H1 (cell line): ENCODE results near the gene MYO16. TPM values are rescaled to one million over a fixed set of nuclear protein-coding genes. Genes with fewer than 3 reads are reported as not detected.

Experiments
- CTCF ChIA-PET: fragments of 300-600 bp; sonication (Branson Sonifier 250); formaldehyde crosslinking; loops from one replicate; lab custom pipeline; 2021; ENCODE audit not compliant: partially characterized antibody; lab: Charles Lee
- POLR2A ChIA-PET: fragments of 300-600 bp; sonication (Branson Sonifier 250); formaldehyde crosslinking; loops from one replicate; lab custom pipeline; 2021; ENCODE audit warnings: inconsistent platforms; ENCODE audit not compliant: partially characterized antibody; lab: Charles Lee
- DNase-seq, 2 experiments: peaks; one replicate each; pipeline versions ENCODE4 v3.0.0 to v3.0.0-alpha.2; 2010 to 2022; ENCODE audit warnings: low spot score in 2 of 2, low read depth in 1 of 2, mixed read lengths in 1 of 2
- FAIRE-seq: peaks from 2 replicates; lab custom pipeline; 2011; peaks lifted over from hg19 to GRCh38; lab: Jason Lieb, UNC
- H2AFZ ChIP-seq: 2 replicates; pipeline ENCODE4 v1.8.1; 2012; ENCODE audit warnings: low read length, inconsistent platforms
- H2AK5ac ChIP-seq: 2 replicates; pipeline ENCODE4 v1.6.1; 2013; ENCODE audit warnings: low read depth, low read length
- H2BK120ac ChIP-seq: replicated peaks from 2 replicates; pipeline ENCODE3; 2013; ENCODE audit warnings: low read depth, low read length, inconsistent platforms
- H2BK12ac ChIP-seq: 2 replicates; pipeline ENCODE4 v1.6.1; 2013; ENCODE audit warnings: low read depth, low read length
- H2BK15ac ChIP-seq: 2 replicates; pipeline ENCODE4 v1.6.1; 2013; ENCODE audit warnings: low read length
- H2BK20ac ChIP-seq: 2 replicates; pipeline ENCODE4 v1.6.1; 2013; ENCODE audit warnings: low read length
- H2BK5ac ChIP-seq: 2 replicates; pipeline ENCODE4 v1.6.1; 2013; ENCODE audit warnings: low read depth, low read length
- H3K14ac ChIP-seq: 2 replicates; pipeline ENCODE4 v1.6.1; 2013; ENCODE audit warnings: inconsistent platforms; ENCODE audit not compliant: insufficient read length
- H3K18ac ChIP-seq: 2 replicates; pipeline ENCODE4 v1.6.1; 2013; ENCODE audit warnings: low read length; ENCODE audit errors: extremely low read depth
- H3K23ac ChIP-seq: 2 replicates; pipeline ENCODE4 v1.6.1; 2013; ENCODE audit warnings: inconsistent platforms; ENCODE audit not compliant: insufficient read length
- H3K23me2 ChIP-seq: 2 replicates; pipeline ENCODE4 v1.6.1; 2013; ENCODE audit warnings: low read depth, low read length
- H3K27ac ChIP-seq: 2 replicates; pipeline ENCODE4 v1.6.1; 2011; ENCODE audit warnings: low read depth, low read length, inconsistent platforms
- H3K27me3 ChIP-seq, 4 experiments: replicated peaks in 1 of 4; 1 replicate in 1 of 4; 2 replicates in 3 of 4; pipeline versions ENCODE4 v1.6.1 to v1.8.1; 2011 to 2013; ENCODE audit warnings: low read length in 3 of 4, mild to moderate bottlenecking in 3 of 4, inconsistent platforms in 2 of 4, mixed read lengths in 2 of 4, moderate library complexity in 1 of 4; ENCODE audit not compliant: control insufficient read depth in 3 of 4, insufficient read depth in 3 of 4; ENCODE audit errors: extremely low read depth in 1 of 4
- H3K36me3 ChIP-seq, 4 experiments: 2 replicates each; pipeline versions ENCODE4 v1.6.1 to v1.8.1; 2011 to 2013; ENCODE audit warnings: mild to moderate bottlenecking in 4 of 4, low read length in 3 of 4, moderate library complexity in 2 of 4, control low read depth in 1 of 4, inconsistent platforms in 1 of 4; ENCODE audit not compliant: insufficient read depth in 4 of 4, control insufficient read depth in 2 of 4
- H3K4ac ChIP-seq: replicated peaks from 2 replicates; pipeline ENCODE3; 2013; ENCODE audit warnings: low read length, low read depth, mixed read lengths, inconsistent platforms; ENCODE audit not compliant: insufficient read length
- H3K4me1 ChIP-seq, 4 experiments: replicated peaks in 1 of 4; 1 replicate in 1 of 4; 2 replicates in 3 of 4; pipeline versions ENCODE4 v1.6.1 to v1.8.1; 2011 to 2013; ENCODE audit warnings: low read length in 3 of 4, inconsistent platforms in 2 of 4, mixed read lengths in 1 of 4; ENCODE audit not compliant: insufficient read depth in 4 of 4, control insufficient read depth in 3 of 4
- H3K4me2 ChIP-seq, 2 experiments: 2 replicates each; pipeline versions ENCODE4 v1.6.1 to v1.8.1; 2011 to 2013; ENCODE audit warnings: low read depth in 2 of 2, low read length in 2 of 2, control low read depth in 1 of 2, inconsistent platforms in 1 of 2, mild to moderate bottlenecking in 1 of 2; ENCODE audit not compliant: insufficient read depth in 1 of 2
- H3K4me3 ChIP-seq, 4 experiments: fragments of 200-600, 300-600 bp in 1 of 4; sonication (generic), shearing (Covaris generic), sonication (Bioruptor Twin) in 1 of 4; 2 replicates each; pipeline versions ENCODE4 v1.5.1 to v1.8.1; 2011 to 2016; ENCODE audit warnings: low read length in 4 of 4, low read depth in 3 of 4, control low read depth in 2 of 4, inconsistent platforms in 2 of 4, mild to moderate bottlenecking in 2 of 4, mixed read lengths in 1 of 4, moderate library complexity in 1 of 4; ENCODE audit not compliant: insufficient read depth in 2 of 4; ENCODE audit errors: extremely low read depth in 1 of 4
- H3K56ac ChIP-seq: replicated peaks from 2 replicates; pipeline ENCODE3; 2013; ENCODE audit warnings: low read depth, mild to moderate bottlenecking, mixed read lengths, low read length, inconsistent platforms; ENCODE audit not compliant: insufficient read length
- H3K79me1 ChIP-seq: 2 replicates; pipeline ENCODE4 v1.6.1; 2013; ENCODE audit warnings: low read depth, low read length, control low read depth
- H3K79me2 ChIP-seq, 2 experiments: 2 replicates each; pipeline versions ENCODE4 v1.6.1 to v1.8.1; 2012 to 2013; ENCODE audit warnings: low read length in 2 of 2, mild to moderate bottlenecking in 2 of 2, inconsistent platforms in 1 of 2; ENCODE audit not compliant: insufficient read depth in 2 of 2, control insufficient read depth in 1 of 2
- H3K9ac ChIP-seq, 4 experiments: replicated peaks in 1 of 4; 1 replicate in 1 of 4; 2 replicates in 3 of 4; pipeline versions ENCODE4 v1.6.1 to v1.8.1; 2011 to 2013; ENCODE audit warnings: low read depth in 3 of 4, low read length in 3 of 4, control low read depth in 2 of 4, mild to moderate bottlenecking in 2 of 4, moderate library complexity in 2 of 4, inconsistent platforms in 1 of 4; ENCODE audit errors: extremely low read depth in 1 of 4
- H3K9me3 ChIP-seq, 2 experiments: 2 replicates each; pipeline versions ENCODE4 v1.6.1 to v1.8.1; 2012 to 2013; ENCODE audit warnings: mild to moderate bottlenecking in 2 of 2, moderate library complexity in 2 of 2, control low read depth in 1 of 2, inconsistent platforms in 1 of 2, low read depth in 1 of 2, low read length in 1 of 2, mixed read lengths in 1 of 2; ENCODE audit not compliant: insufficient read depth in 2 of 2
- H4K20me1 ChIP-seq, 2 experiments: replicated peaks in 1 of 2; 2 replicates each; pipeline versions ENCODE3 to v1.8.1; 2011 to 2013; ENCODE audit warnings: inconsistent platforms in 2 of 2, low read length in 2 of 2, mild to moderate bottlenecking in 1 of 2; ENCODE audit not compliant: insufficient read depth in 2 of 2, control insufficient read depth in 1 of 2
- H4K5ac ChIP-seq: 2 replicates; pipeline ENCODE4 v1.6.1; 2013; ENCODE audit warnings: low read length, low read depth, mixed read lengths, inconsistent platforms; ENCODE audit not compliant: insufficient read length
- H4K8ac ChIP-seq: 2 replicates; pipeline ENCODE4 v1.8.0; 2013; ENCODE audit warnings: mild to moderate bottlenecking, moderate library complexity, low read length, inconsistent platforms; ENCODE audit not compliant: insufficient read depth; ENCODE audit errors: extremely low read depth
- H4K91ac ChIP-seq: replicated peaks from 2 replicates; pipeline ENCODE3; 2013; ENCODE audit warnings: low read length, mixed read lengths, inconsistent platforms; ENCODE audit not compliant: insufficient read length
- BACH1 ChIP-seq: IDR thresholded peaks from 2 replicates; pipeline ENCODE4 v1.6.1; 2012; ENCODE audit warnings: low read length, improper control_type of control experiment
- GABPA ChIP-seq: IDR thresholded peaks from 2 replicates; pipeline ENCODE4 v1.6.1; 2011; ENCODE audit warnings: mild to moderate bottlenecking, low read length, moderate library complexity, borderline replicate concordance; ENCODE audit not compliant: insufficient read depth
- WGBS, 2 experiments: shearing (Covaris generic) in 1 of 2; methylation state at CpG; one replicate each; pipeline versions ENCODE4 v1.1.6 to v1.1.7; 2013 to 2015; ENCODE audit warnings: low lambda C conversion rate in 2 of 2, mixed read lengths in 2 of 2, inconsistent platforms in 1 of 2, low coverage in 1 of 2, missing lambda C conversion rate in 1 of 2; ENCODE audit not compliant: insufficient replicate concordance in 2 of 2, insufficient coverage in 1 of 2, insufficient read length in 1 of 2; ENCODE audit errors: extremely low coverage in 1 of 2, missing lambda C conversion rate in 1 of 2; 5-methylcytosine and 5-hydroxymethylcytosine counted together
- polyA plus RNA-seq, 7 experiments: library from polyadenylated mRNA; depleted of rRNA in 3 of 7; stranded (reverse) in 5 of 7; unstranded in 2 of 7; fragments of >200 nt in 5 of 7; fragments of 200-250 nt in 2 of 7; gene quantifications; 1 replicate in 5 of 7; 2 replicates in 1 of 7; 4 replicates in 1 of 7; pipeline versions ENCODE4 v1.2.1 to v1.2.3, GENCODE V29; 2011 to 2013; ENCODE audit warnings: missing spikeins in 2 of 7, mixed read lengths in 2 of 7
- total RNA-seq: library from RNA; stranded (reverse); fragmentation: NEBNext Ultra II Directional; extraction: Animal tissue kit (Norgen Biotek cat#: 25700); gene quantifications from 2 replicates; pipeline ENCODE4 v1.2.1, GENCODE V29; 2021

Gene MYO16
- total and polyA plus RNA-seq, 2 of the 8 experiments (the other 6 are each of a cell fraction or from before 2014, with no cell fraction given): 0.02 to 0.22 TPM

GRCh38 chr13:109213714-109214113, 584.3 kb downstream of the MYO16 start:
- no peak overlapping the region; the same call in 1 of the 2 replicates for H4K8ac ChIP-seq
- 93% methylated on average over 5 of the region's 5 CpGs; no CpG with 5 or more reads in 1 of the 2 experiments for WGBS, 2 experiments
- H3K27ac ChIP-seq: no peak overlapping the region
- CTCF ChIA-PET: no interaction called here
- H2BK15ac ChIP-seq: no peak overlapping the region
- H2AFZ ChIP-seq: peak overlapping the region; percentile 62; the same call in 1 of the 2 replicates
- H3K18ac ChIP-seq: no peak overlapping the region
- H3K36me3 ChIP-seq: no peaks in the 10 kb centered on the region
- FAIRE-seq (no peak), DNase-seq (no peak)
- no peak overlapping the region for H3K56ac ChIP-seq
- H2BK120ac ChIP-seq: no peak overlapping the region
- no peak overlapping the region for H4K5ac ChIP-seq
- no peak overlapping the region for H3K9ac ChIP-seq
- no peak overlapping the region for H3K4me3 ChIP-seq
- POLR2A ChIA-PET: no interaction called here
- no peaks in the 10 kb centered on the region for H3K9me3 ChIP-seq
- H4K91ac ChIP-seq: no peak overlapping the region
- H3K79me2 ChIP-seq: no peaks in the 10 kb centered on the region
- H3K4me2 ChIP-seq: no peak overlapping the region
- H2BK20ac ChIP-seq: no peak overlapping the region
- no peak overlapping the region for H2AK5ac ChIP-seq
- peak; percentile 62; the same call in 1 of the 2 replicates for TF ChIP-seq BACH1
- TF ChIP-seq GABPA: no peak
- no peak overlapping the region for H2BK5ac ChIP-seq
- H3K23ac ChIP-seq: no peak overlapping the region
- no peaks in the 10 kb centered on the region for H4K20me1 ChIP-seq
- no peaks in the 10 kb centered on the region for H3K23me2 ChIP-seq
- H3K14ac ChIP-seq: no peak overlapping the region
- no peaks in the 10 kb centered on the region for H3K27me3 ChIP-seq
- H3K4ac ChIP-seq: no peak overlapping the region
- H3K79me1 ChIP-seq: no peaks in the 10 kb centered on the region
- H3K4me1 ChIP-seq: no peaks in the 10 kb centered on the region
- 0 out of 2 replicates have a peak overlapping the region, but pooled peaks have one; percentile 50 for H2BK12ac ChIP-seq
